Fibroblast of lung (primary cell): ENCODE results near the gene RHOJ. TPM values are rescaled to one million over a fixed set of nuclear protein-coding genes. Genes with fewer than 3 reads are reported as not detected.

ENCODE experiments used
- DNase-seq, 2 donors: peaks; one replicate each; pipeline versions ENCODE4 v3.0.0 to v3.0.0-alpha.2; 2010; ENCODE audit warnings: low read depth in 2 of 2
- H2AFZ ChIP-seq: 2 replicates; pipeline ENCODE4 v1.5.1; 2012; ENCODE audit warnings: low read length, control low read depth, inconsistent platforms
- H3K27ac ChIP-seq: 2 replicates; pipeline ENCODE4 v1.5.1; 2011; ENCODE audit warnings: low read length, control low read depth; ENCODE audit not compliant: insufficient read depth
- H3K27me3 ChIP-seq: 2 replicates; pipeline ENCODE4 v1.5.1; 2011; ENCODE audit warnings: mild to moderate bottlenecking, low read length; ENCODE audit not compliant: control insufficient read depth, insufficient read depth
- H3K36me3 ChIP-seq: 2 replicates; pipeline ENCODE4 v1.5.1; 2011; ENCODE audit warnings: low read length; ENCODE audit not compliant: control insufficient read depth, insufficient read depth
- H3K4me1 ChIP-seq: 2 replicates; pipeline ENCODE4 v1.5.1; 2011; ENCODE audit warnings: low read length; ENCODE audit not compliant: control insufficient read depth, insufficient read depth; ENCODE audit errors: extremely low read depth
- H3K4me2 ChIP-seq: 2 replicates; pipeline ENCODE4 v1.5.1; 2011; ENCODE audit warnings: low read length, control low read depth; ENCODE audit not compliant: insufficient read depth; ENCODE audit errors: extremely low read depth
- H3K4me3 ChIP-seq, 4 experiments: fragments of 200-600 bp in 1 of 4; sonication (generic) in 1 of 4; replicated peaks in 1 of 4; 2 replicates each; pipeline ENCODE4 v1.5.1; 2011 to 2016; ENCODE audit warnings: low read length in 4 of 4, low read depth in 3 of 4, mild to moderate bottlenecking in 3 of 4, control low read depth in 2 of 4, inconsistent platforms in 1 of 4, mixed read lengths in 1 of 4; ENCODE audit not compliant: insufficient read depth in 1 of 4; ENCODE audit errors: control extremely low read depth in 1 of 4
- H3K79me2 ChIP-seq: 2 replicates; pipeline ENCODE4 v1.5.1; 2012; ENCODE audit warnings: mild to moderate bottlenecking, low read length, inconsistent platforms; ENCODE audit not compliant: control insufficient read depth, insufficient read depth
- H3K9ac ChIP-seq: 2 replicates; pipeline ENCODE4 v1.5.1; 2011; ENCODE audit warnings: mild to moderate bottlenecking, low read length, control low read depth; ENCODE audit not compliant: insufficient read depth
- H3K9me3 ChIP-seq: 2 replicates; pipeline ENCODE4 v1.5.1; 2012; ENCODE audit warnings: low read depth, low read length; ENCODE audit not compliant: control insufficient read depth, insufficient read depth
- H4K20me1 ChIP-seq: 2 replicates; pipeline ENCODE4 v1.5.1; 2011; ENCODE audit warnings: low read length; ENCODE audit not compliant: control insufficient read depth, insufficient read depth; ENCODE audit errors: extremely low read depth
- CTCF ChIP-seq, 2 donors: IDR thresholded peaks in 1 of 2; conservative IDR thresholded peaks in 1 of 2; 1 replicate in 1 of 2; 2 replicates in 1 of 2; pipeline ENCODE4 v1.5.1; 2011 to 2012; ENCODE audit warnings: low read length in 2 of 2, control low read depth in 1 of 2, inconsistent platforms in 1 of 2, low read depth in 1 of 2, mild to moderate bottlenecking in 1 of 2
- EZH2 ChIP-seq: IDR thresholded peaks from 2 replicates; pipeline ENCODE4 v1.5.1; 2012; ENCODE audit warnings: low read length, control low read depth, mild to moderate bottlenecking; ENCODE audit errors: missing control alignments
- polyA plus RNA-seq, 2 donors: library from polyadenylated mRNA; depleted of rRNA in 1 of 2; stranded (reverse) in 1 of 2; unstranded in 1 of 2; fragments of >200 nt; gene quantifications; 2 replicates each; pipeline ENCODE4 v1.2.1, GENCODE V29; 2011 to 2012; ENCODE audit warnings: missing spikeins in 1 of 2
- total RNA-seq: library from RNA; depleted of rRNA; stranded (reverse); fragments of >200 nt; gene quantifications from 2 replicates; pipeline ENCODE4 v1.2.1, GENCODE V29; 2014

The RHOJ gene
- total and polyA plus RNA-seq, 2 donors (not counting 1 experiment from before 2014, with no cell fraction given): 1.2 to 10.4 TPM

- Histone ChIP-seq H3K4me2 (no peak overlapping the region), H3K4me3 (no peak overlapping the region), H3K27ac (no peak overlapping the region), H4K20me1 (no peaks in the 10 kb centered on the region), H3K9me3 (no peaks in the 10 kb centered on the region), H3K9ac (no peak overlapping the region), H2AFZ (no peak overlapping the region), H3K79me2 (no peaks in the 10 kb centered on the region), H3K36me3 (no peaks in the 10 kb centered on the region), H3K4me1 (no peaks in the 10 kb centered on the region), H3K27me3 (no peaks in the 10 kb centered on the region)
- DNase-seq: peak in 1 of 2 donors; percentile 45
- TF ChIP-seq CTCF (conservative IDR thresholded peaks at IDR 0.05 in 1 of 2, IDR thresholded peaks at IDR 0.05 in 1 of 2; ENCODE audit: low read depth in 1 of 2, low read length in 2 of 2) (no peak), EZH2 (no peak)
Observed at GRCh38 chr14:63273717-63274655, 69.7 kb downstream of the RHOJ start.

- Histone ChIP-seq H3K79me2 (no peaks in the 10 kb centered on the region), H2AFZ (no peak overlapping the region), H3K9ac (no peak overlapping the region), H3K4me2 (no peak overlapping the region), H3K27me3 (no peaks in the 10 kb centered on the region), H4K20me1 (no peaks in the 10 kb centered on the region), H3K36me3 (no peaks in the 10 kb centered on the region), H3K4me1 (no peaks in the 10 kb centered on the region), H3K27ac (no peak overlapping the region), H3K9me3 (no peaks in the 10 kb centered on the region), H3K4me3 (no peak overlapping the region)
- TF ChIP-seq EZH2 (no peak), CTCF (conservative IDR thresholded peaks at IDR 0.05 in 1 of 2, IDR thresholded peaks at IDR 0.05 in 1 of 2; ENCODE audit: low read depth in 1 of 2, low read length in 2 of 2) (no peak)
- DNase-seq: no peak
Observed at GRCh38 chr14:63275611-63276010, 71.4 kb downstream of the RHOJ start.

GRCh38 chr14:63276016-63276415 lies 71.8 kb downstream of the RHOJ start:
- no peak for DNase-seq
- no peaks in the 10 kb centered on the region for H3K4me1 ChIP-seq

More at GRCh38 chr14:63276016-63276415, 71.8 kb downstream of the RHOJ start:
- no peak overlapping the region for H3K27ac ChIP-seq
- H3K27me3 ChIP-seq: no peaks in the 10 kb centered on the region
- TF ChIP-seq EZH2 (no peak), CTCF (conservative IDR thresholded peaks at IDR 0.05 in 1 of 2, IDR thresholded peaks at IDR 0.05 in 1 of 2; ENCODE audit: low read depth in 1 of 2, low read length in 2 of 2) (no peak)
- no peak overlapping the region for H3K4me3 ChIP-seq
- H3K36me3 ChIP-seq: no peaks in the 10 kb centered on the region
- H3K9me3 ChIP-seq: no peaks in the 10 kb centered on the region
- no peak overlapping the region for H2AFZ ChIP-seq
- no peaks in the 10 kb centered on the region for H3K79me2 ChIP-seq
- H3K4me2 ChIP-seq: no peak overlapping the region
- H4K20me1 ChIP-seq: no peaks in the 10 kb centered on the region
- no peak overlapping the region for H3K9ac ChIP-seq
